Fibroblast of gingiva (primary cell): Measurements from ENCODE around the gene RIPK3.
"Not testable (repeated sequence)": the region's sequence is repeated elsewhere in the genome, so short reads cannot be mapped to it uniquely, and the experiment has no call there.

Experiments
- DNase-seq: peaks from one replicate; pipeline ENCODE4 v3.0.0-alpha.2; 2011; ENCODE audit warnings: low read depth

RIPK3 gene

GRCh38 chr14:24339284-24340151 lies at the start of gene RIPK3:
Gene RIPK3 (minus strand): TSS chr14:24339991. CDS start chr14:24339826, 165 bp downstream.
- DNase-seq = no peak

- DNase-seq = no peak
These were observed 49.5 kb upstream of the RIPK3 start for GRCh38 chr14:24389226-24389848.

DNA sequence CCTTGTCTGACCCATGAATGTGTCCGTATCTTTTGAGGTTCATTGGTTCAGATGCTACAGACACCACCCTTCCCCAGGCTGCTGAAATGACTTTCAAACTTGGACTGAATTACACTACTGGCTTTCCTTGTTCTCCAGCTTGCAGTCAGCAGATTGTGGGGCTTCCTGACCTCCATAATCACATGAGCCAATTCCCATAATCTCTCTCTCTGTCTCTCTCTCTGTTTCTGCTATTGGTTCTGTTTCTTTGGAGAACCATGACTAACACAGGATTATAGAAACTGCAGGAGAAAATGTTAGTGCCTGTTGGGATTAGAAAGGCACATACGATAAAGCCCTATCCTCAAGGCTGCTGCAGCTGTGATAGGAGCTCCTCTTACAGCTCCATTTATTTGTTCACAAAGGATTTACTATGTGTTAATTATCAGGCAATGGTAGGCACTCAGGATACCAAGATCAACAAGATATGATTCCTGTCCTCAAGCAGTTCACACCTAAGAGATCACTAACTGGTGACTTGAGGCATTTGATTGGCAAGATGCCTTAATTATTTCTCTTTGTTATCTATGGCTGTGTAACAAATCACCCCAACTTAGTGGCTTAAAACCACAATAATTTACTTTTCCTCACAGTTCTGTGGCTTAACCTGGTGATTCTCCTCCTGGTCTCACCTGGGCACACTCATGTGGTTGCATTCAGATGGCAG lies 48.8 kb upstream of the RIPK3 start:
- DNase-seq = no peak

GRCh38 chr14:24387579-24387978 lies 47.8 kb upstream of the RIPK3 start:
- DNase-seq = not testable (repeated sequence)

GRCh38 chr14:24387009-24387345 lies 47.2 kb upstream of the RIPK3 start:
- no peak for DNase-seq

- no peak for DNase-seq
These were observed 45.7 kb upstream of the RIPK3 start for GRCh38 chr14:24385524-24385923.

DNA sequence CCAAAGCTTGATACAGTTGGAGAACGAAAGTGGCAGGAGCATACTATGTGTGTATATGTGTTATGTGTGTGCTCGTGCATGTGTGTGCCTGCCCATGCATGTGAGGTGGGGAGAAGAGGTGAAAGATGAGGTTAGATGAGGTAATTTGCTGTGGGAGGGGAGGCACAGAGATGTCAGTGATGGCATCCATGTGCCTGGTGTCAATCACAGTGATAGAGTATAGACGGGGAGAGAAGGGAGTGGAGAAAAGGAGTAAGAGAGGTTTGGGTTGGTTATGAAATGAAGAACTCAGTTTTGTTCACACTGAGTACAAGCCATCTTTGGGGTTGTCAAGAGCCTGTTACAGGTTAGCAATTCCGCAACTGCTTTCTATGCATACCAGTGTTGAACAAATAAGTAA lies 44.4 kb upstream of the RIPK3 start:
- DNase-seq = no peak

GRCh38 chr14:24382064-24382371 lies 42.2 kb upstream of the RIPK3 start:
- DNase-seq = no peak

- no peak for DNase-seq
These were observed 41.7 kb upstream of the RIPK3 start for GRCh38 chr14:24381363-24382063.

- DNase-seq = no peak
These were observed 40.3 kb upstream of the RIPK3 start for GRCh38 chr14:24379907-24380730.

GRCh38 chr14:24378981-24379906 lies 39.5 kb upstream of the RIPK3 start:
- DNase-seq = no peak

DNA sequence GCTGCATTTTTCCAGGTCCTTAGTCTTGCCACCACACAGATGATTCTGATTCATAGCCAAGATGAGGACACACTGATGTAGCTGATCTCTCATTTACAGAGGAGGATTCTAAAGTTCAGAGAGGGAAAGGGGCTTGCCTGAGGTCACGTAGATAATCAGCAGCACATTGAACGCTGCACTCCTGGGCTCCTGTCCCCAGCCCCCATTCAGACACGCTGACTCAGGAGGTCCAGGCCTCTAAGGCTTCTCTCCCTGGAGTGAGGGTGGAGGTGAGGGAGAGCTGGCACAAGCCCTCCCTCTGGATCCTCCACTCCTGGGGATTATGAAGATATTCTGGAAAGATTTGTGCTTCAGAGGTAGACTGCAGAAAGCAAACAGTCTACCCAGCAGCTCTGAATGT lies 38.5 kb upstream of the RIPK3 start:
- DNase-seq = no peak

GRCh38 chr14:24377657-24378056 lies 37.9 kb upstream of the RIPK3 start:
- DNase-seq = no peak

DNA sequence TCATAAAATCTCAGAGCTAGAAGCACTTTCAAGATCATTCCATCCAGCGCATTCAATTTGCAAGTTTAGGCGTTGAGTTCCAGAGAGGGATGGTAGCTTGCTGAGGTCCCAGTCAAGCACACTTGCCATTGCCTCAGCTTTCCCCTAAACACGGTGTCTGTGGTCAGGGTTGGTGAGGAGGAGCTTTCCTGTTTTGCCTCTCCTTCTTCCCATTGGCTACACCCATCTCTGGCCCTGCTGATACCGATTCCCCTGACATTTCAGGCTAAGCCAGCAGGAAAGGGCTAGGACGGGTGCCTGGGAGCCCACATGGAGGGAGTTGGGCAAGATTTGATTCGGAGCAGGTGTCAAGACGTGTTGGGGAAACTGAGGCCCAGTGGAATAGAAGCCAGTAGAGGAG lies 37.3 kb upstream of the RIPK3 start:
- DNase-seq = no peak

- DNase-seq = no peak
These were observed 36.8 kb upstream of the RIPK3 start for GRCh38 chr14:24376448-24377070.

- DNase-seq = peak; percentile 49
These were observed 33.1 kb upstream of the RIPK3 start for GRCh38 chr14:24372701-24373416.

DNA sequence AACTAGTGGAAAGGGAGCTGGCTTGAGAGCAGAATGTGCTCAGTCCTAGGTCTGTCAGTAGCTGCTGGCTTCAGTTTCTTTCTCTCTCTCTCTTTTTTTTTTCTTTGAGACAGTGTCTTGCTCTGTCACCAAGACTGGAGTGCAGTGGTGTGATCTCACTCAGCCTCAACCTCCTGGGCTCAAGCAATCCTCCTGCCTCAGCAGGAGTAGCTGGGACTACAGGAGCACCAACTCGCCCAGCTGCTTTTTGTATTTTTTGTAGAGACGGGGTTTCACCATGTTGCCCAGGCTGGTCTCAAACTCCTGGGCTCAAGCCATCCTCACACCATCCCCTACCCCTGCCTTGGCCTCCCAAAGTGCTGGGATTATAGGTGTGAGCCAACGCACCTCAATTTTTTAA lies 31.8 kb upstream of the RIPK3 start:
- not testable (repeated sequence) for DNase-seq

GRCh38 chr14:24370748-24371147 lies 31.0 kb upstream of the RIPK3 start:
- DNase-seq = no peak

- DNase-seq = no peak
These were observed 30.3 kb upstream of the RIPK3 start for GRCh38 chr14:24369907-24370687.
